Chondrocyte (in vitro differentiated cells): ENCODE data around the gene ADARB2. TPM values are rescaled to one million over a fixed set of nuclear protein-coding genes. Genes with fewer than 3 reads are reported as not detected.
A peak's percentile ranks its signal among the peaks of the same experiment; 100 is the strongest.

ENCODE experiments used
- DNase-seq: peaks from one replicate; pipeline ENCODE4 v3.0.0; 2021; ENCODE audit warnings: mixed read lengths, low spot score
- H3K27ac Mint-ChIP-seq: one replicate; pipeline ENCODE4 v1.8.0; 2021; ENCODE audit warnings: mild to moderate bottlenecking, moderate library complexity, mixed read lengths; ENCODE audit not compliant: unreplicated experiment
- H3K27me3 Mint-ChIP-seq: 2 replicates; pipeline ENCODE4 v1.8.0; 2021; ENCODE audit warnings: low read depth, mixed read lengths
- H3K36me3 Mint-ChIP-seq: 2 replicates; pipeline ENCODE4 v1.8.0; 2021; ENCODE audit warnings: low read depth, mixed read lengths
- H3K4me1 Mint-ChIP-seq: 2 replicates; pipeline ENCODE4 v1.8.0; 2021; ENCODE audit warnings: low read depth, mild to moderate bottlenecking, mixed read lengths
- H3K4me3 Mint-ChIP-seq: one replicate; pipeline ENCODE4 v1.8.0; 2021; ENCODE audit warnings: mild to moderate bottlenecking, moderate library complexity, mixed read lengths; ENCODE audit not compliant: unreplicated experiment
- H3K9me3 Mint-ChIP-seq: 2 replicates; pipeline ENCODE4 v1.8.0; 2021; ENCODE audit warnings: low read depth, mixed read lengths
- total RNA-seq: library from RNA; stranded (reverse); gene quantifications from 3 replicates; pipeline ENCODE4 v1.2.1, GENCODE V29; 2021
- TF ChIP-seq, protein P1 (sequence below): fragments of 200-600 bp; sonication (generic); IDR thresholded peaks from 2 replicates; pipeline ENCODE4 v1.5.0; 2021; ENCODE audit warnings: antibody characterized with exemption, mild to moderate bottlenecking, moderate library complexity

Gene ADARB2
- total RNA-seq, 1 donor from 2014 or later: 3.3 TPM

DNA sequence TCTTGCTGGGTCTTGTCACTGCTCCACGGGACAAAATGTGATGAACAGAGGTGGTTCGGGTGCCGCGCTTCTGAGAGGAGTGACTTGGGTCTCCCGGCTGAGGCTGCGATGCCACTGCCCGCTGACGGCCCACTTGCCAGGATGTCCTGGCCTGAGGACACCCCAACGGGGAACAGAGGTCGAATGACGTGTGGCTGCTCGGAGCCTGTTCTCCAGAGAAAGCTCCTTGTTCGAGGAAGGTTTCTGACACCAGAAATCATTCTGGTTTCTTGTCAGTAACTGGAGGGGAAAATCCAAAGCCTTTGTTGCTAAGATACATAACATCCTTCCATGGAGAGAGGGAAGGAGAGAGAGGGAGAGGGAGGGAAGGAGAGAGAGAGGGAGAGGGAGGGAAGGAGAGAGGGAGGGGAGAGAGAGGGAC lies 444.7 kb downstream of the ADARB2 start:
- Mint-ChIP-seq H3K27me3 (no peaks in the 10 kb centered on the region), H3K4me3 (no peak overlapping the region), H3K27ac (peak overlapping the region; percentile 67), H3K9me3 (peaks cover 3% of the 10 kb centered on the region), H3K36me3 (peaks cover 2% of the 10 kb centered on the region), H3K4me1 (peaks cover 60% of the 10 kb centered on the region)
- TF ChIP-seq, protein P1, sequence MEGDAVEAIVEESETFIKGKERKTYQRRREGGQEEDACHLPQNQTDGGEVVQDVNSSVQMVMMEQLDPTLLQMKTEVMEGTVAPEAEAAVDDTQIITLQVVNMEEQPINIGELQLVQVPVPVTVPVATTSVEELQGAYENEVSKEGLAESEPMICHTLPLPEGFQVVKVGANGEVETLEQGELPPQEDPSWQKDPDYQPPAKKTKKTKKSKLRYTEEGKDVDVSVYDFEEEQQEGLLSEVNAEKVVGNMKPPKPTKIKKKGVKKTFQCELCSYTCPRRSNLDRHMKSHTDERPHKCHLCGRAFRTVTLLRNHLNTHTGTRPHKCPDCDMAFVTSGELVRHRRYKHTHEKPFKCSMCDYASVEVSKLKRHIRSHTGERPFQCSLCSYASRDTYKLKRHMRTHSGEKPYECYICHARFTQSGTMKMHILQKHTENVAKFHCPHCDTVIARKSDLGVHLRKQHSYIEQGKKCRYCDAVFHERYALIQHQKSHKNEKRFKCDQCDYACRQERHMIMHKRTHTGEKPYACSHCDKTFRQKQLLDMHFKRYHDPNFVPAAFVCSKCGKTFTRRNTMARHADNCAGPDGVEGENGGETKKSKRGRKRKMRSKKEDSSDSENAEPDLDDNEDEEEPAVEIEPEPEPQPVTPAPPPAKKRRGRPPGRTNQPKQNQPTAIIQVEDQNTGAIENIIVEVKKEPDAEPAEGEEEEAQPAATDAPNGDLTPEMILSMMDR: no peak
- no peak for DNase-seq

DNA sequence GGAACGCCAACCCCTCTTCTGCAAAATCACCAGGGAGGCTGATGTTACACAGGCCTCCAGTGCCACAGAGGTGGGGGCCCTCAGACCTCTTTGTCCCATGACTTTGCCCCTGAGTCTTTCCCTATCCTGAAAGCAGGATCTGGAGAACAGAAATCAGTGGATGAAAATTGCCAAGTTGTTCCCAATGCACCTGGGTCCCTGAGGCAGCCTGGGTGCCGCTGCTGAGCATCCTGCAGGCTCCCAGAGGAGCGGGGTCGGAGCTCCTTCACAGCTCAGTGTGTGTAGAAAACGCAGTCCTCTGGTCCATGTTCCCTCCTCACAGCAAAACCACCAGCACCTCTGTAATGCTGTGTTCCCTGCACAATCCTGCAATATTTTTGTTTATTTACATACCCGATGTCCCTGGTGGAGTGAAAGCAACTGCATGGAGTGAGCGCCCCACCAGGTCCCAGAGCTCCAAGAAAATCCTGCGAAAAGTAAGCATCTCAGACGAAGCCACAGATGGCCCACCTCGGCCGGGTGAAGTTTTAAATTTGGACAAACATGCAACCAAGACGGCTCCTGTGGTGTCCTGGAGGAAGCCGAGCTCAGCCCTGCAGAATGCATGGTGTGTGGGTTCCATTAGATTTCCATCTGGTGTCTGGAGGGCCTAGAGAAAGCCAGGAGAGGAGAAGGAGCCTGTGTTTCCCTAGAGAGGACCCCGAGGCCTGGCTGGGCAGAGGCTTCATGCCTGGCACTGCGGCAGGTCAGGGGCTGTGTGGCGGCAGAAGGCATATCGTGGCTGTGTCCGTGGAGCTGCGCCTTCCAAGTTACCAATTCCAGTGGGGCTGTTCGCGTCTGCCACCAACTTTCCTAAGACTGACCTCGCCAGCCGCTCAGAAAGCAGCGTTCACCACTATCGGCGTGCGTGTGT lies 445.9 kb downstream of the ADARB2 start:
- TF ChIP-seq, protein P1: no peak
- Mint-ChIP-seq H3K4me3 (no peak overlapping the region), H3K9me3 (peaks cover 3% of the 10 kb centered on the region), H3K36me3 (peaks cover 2% of the 10 kb centered on the region), H3K4me1 (peaks cover 64% of the 10 kb centered on the region), H3K27me3 (no peaks in the 10 kb centered on the region), H3K27ac (no peak overlapping the region)
- DNase-seq: no peak

DNA sequence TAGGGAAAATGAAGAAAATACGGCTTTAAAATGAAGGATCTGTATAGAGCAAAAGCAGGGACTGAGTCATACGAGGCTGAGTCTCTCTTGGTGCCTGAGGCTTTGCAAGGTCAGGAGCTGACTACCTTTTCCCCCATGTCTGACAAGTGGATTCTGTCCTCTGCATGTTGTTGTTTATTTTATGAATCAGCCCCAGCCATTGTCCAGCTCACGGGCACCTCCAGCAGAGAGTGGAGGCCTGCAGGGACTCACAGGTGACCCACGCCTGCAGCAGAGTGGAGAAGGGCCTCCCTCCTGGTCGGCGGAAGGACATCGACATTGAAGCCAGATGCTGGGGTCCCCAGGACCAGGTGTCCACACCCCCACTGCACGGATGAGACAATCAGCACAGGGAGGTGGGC lies 447.3 kb downstream of the ADARB2 start:
- Mint-ChIP-seq H3K27ac (peak overlapping the region; percentile 41), H3K4me3 (no peak overlapping the region), H3K4me1 (peaks cover 70% of the 10 kb centered on the region), H3K27me3 (no peaks in the 10 kb centered on the region), H3K36me3 (no peaks in the 10 kb centered on the region), H3K9me3 (no peaks in the 10 kb centered on the region)
- TF ChIP-seq, protein P1: no peak
- no peak for DNase-seq

DNA sequence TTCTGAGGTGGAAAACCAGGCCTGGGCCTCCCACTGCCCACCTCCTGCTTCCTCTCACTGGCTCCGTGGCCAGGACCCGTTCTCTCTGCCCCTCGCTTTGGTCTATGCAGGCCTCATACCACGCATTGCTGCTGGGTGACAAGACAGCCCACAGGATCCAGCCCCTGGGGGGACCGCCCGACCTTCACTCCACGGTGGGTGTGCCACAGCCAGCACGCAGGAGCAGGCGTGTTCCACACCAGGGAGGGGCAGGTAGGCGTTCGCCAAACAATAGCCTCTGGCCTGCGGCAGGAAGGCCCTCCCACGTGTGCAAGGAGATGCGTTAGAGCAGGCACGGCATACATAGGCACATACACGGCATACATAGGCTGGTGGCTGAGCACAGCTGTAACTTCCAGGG lies 447.7 kb downstream of the ADARB2 start:
- no peaks in the 10 kb centered on the region for H3K36me3 Mint-ChIP-seq
- no peak for DNase-seq
- no peak overlapping the region for H3K4me3 Mint-ChIP-seq
- no peaks in the 10 kb centered on the region for H3K9me3 Mint-ChIP-seq
- no peaks in the 10 kb centered on the region for H3K27me3 Mint-ChIP-seq
- peaks cover 73% of the 10 kb centered on the region for H3K4me1 Mint-ChIP-seq
- TF ChIP-seq, protein P1: no peak
- H3K27ac Mint-ChIP-seq: peak overlapping the region; percentile 12

DNA sequence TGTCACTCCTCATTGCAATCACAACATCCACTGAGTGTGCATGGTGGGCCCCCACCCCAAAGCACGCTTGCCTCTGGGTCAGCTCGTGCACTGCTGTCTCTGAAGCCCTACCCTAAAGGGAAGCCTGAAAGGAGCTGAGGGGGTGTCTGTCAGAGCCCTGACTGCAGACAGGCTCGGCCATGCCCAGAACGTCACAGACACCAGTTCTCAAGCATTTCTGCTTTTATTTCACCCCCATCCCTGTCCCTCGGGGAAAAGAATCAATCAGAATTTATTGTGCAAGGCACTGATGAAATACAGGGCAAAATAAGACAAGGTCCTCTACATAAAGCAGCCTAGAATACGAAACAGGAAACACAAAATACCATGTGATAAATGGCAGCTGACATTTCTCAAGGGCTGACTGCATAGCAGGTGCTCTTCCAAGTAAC lies 449.3 kb downstream of the ADARB2 start:
- no peak for DNase-seq
- Mint-ChIP-seq H3K4me3 (no peak overlapping the region), H3K27ac (peak overlapping the region; percentile 65), H3K27me3 (no peaks in the 10 kb centered on the region), H3K36me3 (no peaks in the 10 kb centered on the region), H3K9me3 (no peaks in the 10 kb centered on the region), H3K4me1 (peaks cover 74% of the 10 kb centered on the region)
- TF ChIP-seq, protein P1: no peak
